BJ (cell line): Measurements from ENCODE around the gene NOL12. TPM values are rescaled to one million over a fixed set of nuclear protein-coding genes. Genes with fewer than 3 reads are reported as not detected.

Source experiments
- CTCF ChIA-PET: fragments of 350-600 bp; formaldehyde crosslinking; extraction: SDS; loops from one replicate; lab custom pipeline; 2021; ENCODE audit warnings: antibody characterized with exemption, inconsistent platforms; lab: Yijun Ruan, JAX
- POLR2A ChIA-PET: fragments of 300-600 bp; sonication (Branson Sonifier 250); formaldehyde crosslinking; extraction: SDS; loops from one replicate; lab custom pipeline; 2021; ENCODE audit warnings: antibody characterized with exemption; lab: Charles Lee
- DNase-seq: peaks from one replicate; pipeline ENCODE4 v3.0.0-alpha.2; 2011; ENCODE audit warnings: low read depth
- H3K27me3 ChIP-seq: 2 replicates; pipeline ENCODE4 v1.6.0; 2011; ENCODE audit warnings: low read length; ENCODE audit not compliant: control insufficient read depth, insufficient read depth
- H3K36me3 ChIP-seq: 2 replicates; pipeline ENCODE4 v1.5.1; 2011; ENCODE audit warnings: low read length; ENCODE audit not compliant: control insufficient read depth, insufficient read depth
- H3K4me3 ChIP-seq: 2 replicates; pipeline ENCODE4 v1.5.1; 2011; ENCODE audit warnings: low read depth, mild to moderate bottlenecking, control low read depth, low read length
- polyA plus RNA-seq: library from polyadenylated mRNA; depleted of rRNA; stranded (reverse); fragments of >200 nt; gene quantifications from 2 replicates; pipeline ENCODE4 v1.2.3, GENCODE V29; 2011
- TF ChIP-seq, protein P1 (sequence below): IDR thresholded peaks from 2 replicates; pipeline ENCODE4 v1.5.1; 2011; ENCODE audit warnings: low read depth, mild to moderate bottlenecking, control low read depth, inconsistent platforms, low read length, moderate library complexity; ENCODE audit not compliant: insufficient read depth

NOL12 gene
- polyA plus RNA-seq, 1 experiment = 16.5 TPM

DNA sequence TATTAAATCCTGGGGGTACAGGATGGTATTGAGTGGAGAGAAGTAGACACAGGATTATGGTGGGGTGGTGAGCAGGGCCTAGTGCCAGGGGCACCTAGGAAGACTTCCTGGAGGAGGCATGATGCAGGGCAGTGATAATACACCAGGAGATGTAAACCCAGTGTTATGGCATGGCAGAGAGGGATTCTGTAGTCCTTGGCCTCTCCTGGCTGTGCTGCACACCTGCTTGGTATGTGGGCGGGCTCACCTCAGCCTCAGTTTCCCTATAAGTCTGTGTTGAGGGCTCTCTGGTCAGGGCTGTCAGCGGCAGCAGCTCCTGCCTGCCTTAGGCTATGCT, 25.5 kb upstream of the NOL12 start:
- TF ChIP-seq, protein P1, sequence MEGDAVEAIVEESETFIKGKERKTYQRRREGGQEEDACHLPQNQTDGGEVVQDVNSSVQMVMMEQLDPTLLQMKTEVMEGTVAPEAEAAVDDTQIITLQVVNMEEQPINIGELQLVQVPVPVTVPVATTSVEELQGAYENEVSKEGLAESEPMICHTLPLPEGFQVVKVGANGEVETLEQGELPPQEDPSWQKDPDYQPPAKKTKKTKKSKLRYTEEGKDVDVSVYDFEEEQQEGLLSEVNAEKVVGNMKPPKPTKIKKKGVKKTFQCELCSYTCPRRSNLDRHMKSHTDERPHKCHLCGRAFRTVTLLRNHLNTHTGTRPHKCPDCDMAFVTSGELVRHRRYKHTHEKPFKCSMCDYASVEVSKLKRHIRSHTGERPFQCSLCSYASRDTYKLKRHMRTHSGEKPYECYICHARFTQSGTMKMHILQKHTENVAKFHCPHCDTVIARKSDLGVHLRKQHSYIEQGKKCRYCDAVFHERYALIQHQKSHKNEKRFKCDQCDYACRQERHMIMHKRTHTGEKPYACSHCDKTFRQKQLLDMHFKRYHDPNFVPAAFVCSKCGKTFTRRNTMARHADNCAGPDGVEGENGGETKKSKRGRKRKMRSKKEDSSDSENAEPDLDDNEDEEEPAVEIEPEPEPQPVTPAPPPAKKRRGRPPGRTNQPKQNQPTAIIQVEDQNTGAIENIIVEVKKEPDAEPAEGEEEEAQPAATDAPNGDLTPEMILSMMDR = no peak
- CTCF ChIA-PET = interaction anchor here (0.7 to 9.5 kb wide), 15 partner anchors 10 to 205 kb away, joined by 3 to 133 read pairs (median 6); partner anchors contain the start of genes LGALS1 and NOL12
- no peak for DNase-seq
- Histone ChIP-seq H3K4me3 (no peak overlapping the region), H3K36me3 (peaks cover 1% of the 10 kb centered on the region; the same call in 1 of the 2 replicates), H3K27me3 (no peaks in the 10 kb centered on the region)
- POLR2A ChIA-PET = interaction anchor here (1.1 to 1.4 kb wide), 2 partner anchors 14 to 20 kb away, joined by 5 to 10 read pairs; partner anchors contain the start of gene LGALS1

DNA sequence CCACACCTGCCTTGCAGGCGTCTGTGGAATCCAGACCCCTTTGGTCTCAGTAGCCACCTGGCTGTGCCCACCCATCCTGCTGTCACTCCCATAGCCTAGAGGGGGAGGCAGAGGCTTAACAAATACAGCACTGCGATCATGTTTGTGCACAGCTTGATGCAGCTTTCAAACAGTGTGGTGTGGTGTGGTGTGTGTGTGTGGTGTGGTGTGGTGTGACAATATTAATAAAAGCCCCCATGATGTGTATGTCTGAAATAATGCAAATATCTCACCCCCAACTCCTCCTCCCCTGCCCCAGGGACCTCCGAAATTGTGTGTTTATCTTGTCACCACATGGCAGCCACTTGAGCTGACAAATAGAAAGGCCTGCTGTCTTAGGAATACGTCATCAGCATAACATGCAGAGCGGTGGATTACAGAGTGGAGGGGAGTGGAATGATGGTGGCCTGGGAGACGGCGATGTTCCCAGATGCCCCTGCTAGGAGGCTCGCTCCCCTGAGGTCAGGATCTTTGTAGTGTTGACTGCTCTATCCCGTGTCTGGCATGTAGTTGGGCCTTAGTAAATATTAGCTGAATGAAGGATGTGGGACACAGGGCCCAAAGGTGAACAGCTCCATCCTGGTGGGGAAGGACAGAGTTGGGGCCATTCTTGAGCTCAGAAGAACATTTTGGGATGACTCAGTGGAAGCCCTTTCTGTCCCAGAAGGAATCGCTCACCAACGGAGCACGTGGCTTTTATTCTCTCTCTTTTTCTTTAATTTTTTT, 24.8 kb upstream of the NOL12 start:
- no peak overlapping the region for H3K4me3 ChIP-seq
- ChIA-PET POLR2A (interaction anchor here (1.1 to 1.4 kb wide), 2 partner anchors 14 to 19 kb away, joined by 5 to 10 read pairs; partner anchors contain the start of gene LGALS1), CTCF (interaction anchor here (0.6 to 9.5 kb wide), 19 partner anchors 9 to 205 kb away, joined by 3 to 133 read pairs (median 6); partner anchors contain the start of genes GCAT, LGALS1 and NOL12)
- DNase-seq = no peak
- peaks cover 1% of the 10 kb centered on the region; the same call in 1 of the 2 replicates for H3K36me3 ChIP-seq
- no peaks in the 10 kb centered on the region for H3K27me3 ChIP-seq
- TF ChIP-seq, protein P1 = peak; percentile 55

DNA sequence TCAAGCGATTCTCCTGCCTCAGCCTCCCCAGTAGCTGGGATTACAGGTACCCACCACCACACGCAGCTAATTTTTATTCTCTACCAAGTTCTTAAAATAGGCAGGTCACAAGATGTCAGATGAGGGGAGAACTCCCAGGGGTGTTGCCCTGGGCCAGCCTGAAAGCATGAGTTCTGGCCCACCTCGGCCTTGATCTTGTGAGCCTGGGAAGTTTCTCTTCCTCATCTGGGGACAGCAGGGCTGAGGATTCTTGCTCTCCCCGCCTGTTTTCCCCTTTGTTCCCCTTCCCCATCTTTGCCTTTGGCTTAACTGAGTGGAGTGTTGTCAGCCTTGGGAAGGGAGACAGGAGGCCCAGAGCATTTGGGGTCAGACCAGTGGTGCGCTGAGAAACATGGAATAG, 24.1 kb upstream of the NOL12 start:
- H3K36me3 ChIP-seq = peaks cover 1% of the 10 kb centered on the region; the same call in 1 of the 2 replicates
- no peak for DNase-seq
- H3K4me3 ChIP-seq = no peak overlapping the region
- H3K27me3 ChIP-seq = no peaks in the 10 kb centered on the region
- CTCF ChIA-PET = interaction anchor here (1.1 to 9.5 kb wide), 13 partner anchors 8 to 204 kb away, joined by 3 to 133 read pairs (median 6); partner anchors contain the start of genes GCAT, LGALS1 and NOL12
- TF ChIP-seq, protein P1 = no peak
- POLR2A ChIA-PET = interaction anchor here (1.4 kb wide), 1 partner anchor 18 kb away, joined by 5 read pairs; no protein-coding TSS in a partner anchor

DNA sequence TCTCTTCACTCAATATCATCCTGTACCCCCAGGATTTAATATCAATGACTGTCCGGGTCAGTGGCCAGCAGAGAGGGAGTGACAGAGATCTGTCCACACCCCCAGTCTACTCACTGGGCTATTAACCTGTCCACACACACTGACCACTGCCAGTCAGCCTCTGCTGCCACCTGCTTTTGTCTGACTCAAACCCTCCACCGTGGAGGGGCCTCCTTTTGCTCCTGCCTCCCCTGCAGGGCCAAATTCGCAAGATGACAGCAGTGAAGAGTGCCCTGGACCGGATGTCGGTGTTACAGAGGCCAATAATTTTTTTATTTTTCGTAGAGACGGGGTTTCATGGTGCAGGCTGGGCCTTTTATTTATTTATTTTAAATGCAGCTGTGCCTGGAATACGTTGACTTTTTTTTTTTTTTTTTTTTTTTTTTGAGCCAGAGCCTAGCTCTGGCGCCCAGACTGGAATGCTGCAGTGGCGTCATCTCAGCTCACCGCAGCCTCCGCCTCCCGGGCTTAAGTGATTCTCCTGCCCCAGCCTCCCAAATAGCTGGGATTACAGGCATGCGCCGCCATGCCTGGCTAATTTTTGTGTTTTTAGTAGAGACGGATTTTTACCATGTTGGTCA, 22.5 kb upstream of the NOL12 start:
- Histone ChIP-seq H3K4me3 (no peak overlapping the region), H3K27me3 (no peaks in the 10 kb centered on the region), H3K36me3 (peaks cover 1% of the 10 kb centered on the region; the same call in 1 of the 2 replicates)
- ChIA-PET POLR2A (interaction anchor here (0.6 kb wide), 1 partner anchor 89 kb away, joined by 9 read pairs; no protein-coding TSS in a partner anchor), CTCF (interaction anchor here (0.6 to 8.8 kb wide), 4 partner anchors 17 to 21 kb away, joined by 3 to 133 read pairs (median 6); partner anchors contain the start of gene NOL12)
- TF ChIP-seq, protein P1 = no peak
- DNase-seq = no peak
